Endothelial cell of umbilical vein (primary cell): ENCODE measurements around the gene KIAA1614. TPM values are rescaled to one million over a fixed set of nuclear protein-coding genes. Genes with fewer than 3 reads are reported as not detected.

Source experiments
- BruUV-seq: library from RNA; stranded (reverse); fragments of 400-500 nt; replicated peaks from 2 replicates; lab custom pipeline; 2021; lab: Mats Ljungman, UMichigan
- CTCF ChIA-PET: fragments of 300-600, 350-600 bp; sonication (Branson Sonifier 250); formaldehyde crosslinking; loops from one replicate; lab custom pipeline; 2021; ENCODE audit warnings: antibody characterized with exemption, inconsistent platforms; lab: Charles Lee
- POLR2A ChIA-PET: fragments of 300-600, 350-600 bp; sonication (Branson Sonifier 250); formaldehyde crosslinking; loops from one replicate; lab custom pipeline; 2021; ENCODE audit warnings: antibody characterized with exemption, inconsistent platforms; lab: Charles Lee
- DNase-seq: peaks from one replicate; pipeline ENCODE4 v3.0.0-alpha.2; 2011; ENCODE audit warnings: low read depth, low spot score
- FAIRE-seq: peaks from 2 replicates; lab custom pipeline; 2011; peaks lifted over from hg19 to GRCh38; lab: Jason Lieb, UNC
- H2AFZ ChIP-seq: 2 replicates; pipeline ENCODE4 v1.6.0; 2012; ENCODE audit warnings: low read depth, low read length, control low read depth, inconsistent platforms
- H3K27ac ChIP-seq: 2 replicates; pipeline ENCODE4 v1.5.1; 2011; ENCODE audit warnings: low read depth, mild to moderate bottlenecking, control low read depth, low read length, moderate library complexity; ENCODE audit not compliant: insufficient read depth
- H3K27me3 ChIP-seq, 2 experiments: 2 replicates each; pipeline versions ENCODE4 v1.6.0 to v1.6.1; 2011; ENCODE audit warnings: low read length in 2 of 2, mixed read lengths in 1 of 2; ENCODE audit not compliant: control insufficient read depth in 2 of 2, insufficient read depth in 2 of 2
- H3K36me3 ChIP-seq, 2 experiments: 2 replicates in 1 of 2; 3 replicates in 1 of 2; pipeline ENCODE4 v1.5.1; 2011; ENCODE audit warnings: low read length in 2 of 2, mild to moderate bottlenecking in 1 of 2, moderate library complexity in 1 of 2; ENCODE audit not compliant: control insufficient read depth in 2 of 2, insufficient read depth in 2 of 2; ENCODE audit errors: extremely low read depth in 1 of 2
- H3K4me1 ChIP-seq: 3 replicates; pipeline ENCODE4 v1.5.1; 2011; ENCODE audit warnings: mild to moderate bottlenecking, low read length; ENCODE audit not compliant: control insufficient read depth, insufficient read depth; ENCODE audit errors: extremely low read depth
- H3K4me2 ChIP-seq: 2 replicates; pipeline ENCODE4 v1.6.1; 2011; ENCODE audit warnings: low read length, control low read depth, mixed read lengths; ENCODE audit not compliant: insufficient read depth
- H3K4me3 ChIP-seq, 3 experiments: fragments of 200-600 bp in 1 of 3; sonication (generic), shearing (Covaris generic) in 1 of 3; replicated peaks in 1 of 3; 2 replicates each; pipeline ENCODE4 v1.5.1; 2011 to 2016; ENCODE audit warnings: control low read depth in 3 of 3, low read length in 3 of 3, mild to moderate bottlenecking in 2 of 3, inconsistent platforms in 1 of 3, low read depth in 1 of 3, moderate library complexity in 1 of 3; ENCODE audit not compliant: insufficient read depth in 1 of 3
- H3K79me2 ChIP-seq: 2 replicates; pipeline ENCODE4 v1.6.0; 2012; ENCODE audit warnings: low read length, inconsistent platforms; ENCODE audit not compliant: control insufficient read depth, insufficient read depth
- H3K9ac ChIP-seq: replicated peaks from 2 replicates; pipeline ENCODE3; 2011; ENCODE audit warnings: low read length, control low read depth; ENCODE audit not compliant: insufficient read depth; ENCODE audit errors: extremely low read depth
- H3K9me1 ChIP-seq: replicated peaks from 3 replicates; pipeline ENCODE4 v1.6.0; 2011; ENCODE audit warnings: mild to moderate bottlenecking, low read length; ENCODE audit not compliant: control insufficient read depth, insufficient read depth; ENCODE audit errors: extremely low read depth
- H3K9me3 ChIP-seq: replicated peaks from 2 replicates; pipeline ENCODE4 v1.5.1; 2012; ENCODE audit warnings: low read length, inconsistent platforms; ENCODE audit not compliant: control insufficient read depth, insufficient read depth
- H4K20me1 ChIP-seq: replicated peaks from 2 replicates; pipeline ENCODE3; 2011; ENCODE audit warnings: mild to moderate bottlenecking, low read length; ENCODE audit not compliant: control insufficient read depth, insufficient read depth; ENCODE audit errors: extremely low read depth
- CTCF ChIP-seq, 2 donors: IDR thresholded peaks; 1 replicate in 1 of 2; 2 replicates in 1 of 2; pipeline ENCODE4 v1.5.1; 2011; ENCODE audit warnings: low read length in 2 of 2, mild to moderate bottlenecking in 2 of 2, moderate library complexity in 2 of 2, control low read depth in 1 of 2, inconsistent platforms in 1 of 2, low read depth in 1 of 2; ENCODE audit not compliant: insufficient read depth in 1 of 2; ENCODE audit errors: extremely low read depth in 1 of 2
- EZH2 ChIP-seq: IDR thresholded peaks from 2 replicates; pipeline ENCODE4 v1.6.1; 2012; ENCODE audit warnings: borderline replicate concordance, low read depth, mild to moderate bottlenecking, moderate library complexity, low read length, inconsistent platforms; ENCODE audit not compliant: severe bottlenecking
- FOS ChIP-seq: IDR thresholded peaks from 2 replicates; pipeline ENCODE4 v1.6.1; 2011; ENCODE audit warnings: mild to moderate bottlenecking, low read length, moderate library complexity, borderline replicate concordance; ENCODE audit not compliant: insufficient read depth
- GATA2 ChIP-seq: IDR thresholded peaks from 2 replicates; pipeline ENCODE4 v1.7.0; 2011; ENCODE audit warnings: low read depth, mild to moderate bottlenecking, moderate library complexity, mixed read lengths, low read length; ENCODE audit not compliant: insufficient read length, insufficient read depth
- JUN ChIP-seq: IDR thresholded peaks from 2 replicates; pipeline ENCODE4 v1.6.1; 2011; ENCODE audit warnings: borderline replicate concordance, low read depth; ENCODE audit not compliant: insufficient read length, insufficient read depth
- MAX ChIP-seq: IDR thresholded peaks from 2 replicates; pipeline ENCODE4 v1.6.1; 2011; ENCODE audit not compliant: insufficient read depth, insufficient read length
- MYC ChIP-seq: IDR thresholded peaks from one replicate; pipeline ENCODE4 v1.6.1; 2011; ENCODE audit warnings: mild to moderate bottlenecking, low read depth, low read length
- POLR2A ChIP-seq: IDR thresholded peaks from 2 replicates; pipeline ENCODE4 v1.6.1; 2012; ENCODE audit warnings: low read depth, mild to moderate bottlenecking, control low read depth, low read length
- POLR2AphosphoS5 ChIP-seq: IDR thresholded peaks from 2 replicates; pipeline ENCODE4 v1.6.1; 2012; ENCODE audit warnings: low read depth, mild to moderate bottlenecking, control low read depth, low read length, moderate library complexity; ENCODE audit not compliant: insufficient read depth
- dilution Hi-C: fragments of 300-500 bp; cut with MboI; formaldehyde crosslinking; loops from one replicate; pipeline ENCODE4 v1.15.0; 2019; ENCODE audit warnings: low sequenced_read_pairs; ENCODE audit not compliant: extremely low pct_ligation_motif_present
- intact Hi-C: fragments of 100-400 bp; cut with micrococcal nuclease; formaldehyde crosslinking; loops from one replicate; pipeline ENCODE4 v1.10.0; 2022
- polyA plus RNA-seq, 4 experiments: library from polyadenylated mRNA; depleted of rRNA in 3 of 4; stranded (reverse) in 3 of 4; unstranded in 1 of 4; fragments of >200 nt; gene quantifications; 2 replicates each; pipeline versions ENCODE4 v1.2.1 to v1.2.3, GENCODE V29; 2011 to 2012; ENCODE audit warnings: missing spikeins in 1 of 4
- total RNA-seq: library from RNA; stranded (reverse); gene quantifications from 2 replicates; pipeline ENCODE4 v1.2.3, GENCODE V29; 2021

The KIAA1614 gene
- total and polyA plus RNA-seq, 2 donors (not counting 3 experiments of a cell fraction or from before 2014, with no cell fraction given) = 1.0 to 2.0 TPM

- POLR2A ChIA-PET = no interaction called here
- H3K4me1 ChIP-seq = peaks cover 6% of the 10 kb centered on the region
- dilution Hi-C loops = no loop called here
- H3K36me3 ChIP-seq = peaks cover 0 to 6% of the 10 kb centered on the region in 2 experiments
- no TSS peak for BruUV-seq
- H3K4me3 ChIP-seq = no peak overlapping the region
- DNase-seq (no peak), FAIRE-seq (no peak)
- no peak overlapping the region for H3K4me2 ChIP-seq
- H3K9me3 ChIP-seq = no peaks in the 10 kb centered on the region
- H3K9me1 ChIP-seq = no peaks in the 10 kb centered on the region
- no peak overlapping the region for H2AFZ ChIP-seq
- no peaks in the 10 kb centered on the region for H4K20me1 ChIP-seq
- no peaks in the 10 kb centered on the region for H3K79me2 ChIP-seq
- TF ChIP-seq GATA2 (no peak), CTCF (IDR thresholded peaks at IDR 0.05; ENCODE audit: extremely low read depth in 1 of 2, insufficient read depth in 1 of 2, low read depth in 1 of 2, low read length in 2 of 2) (no peak), MAX (no peak), FOS (no peak), JUN (no peak), MYC (no peak), POLR2AphosphoS5 (no peak), EZH2 (no peak), POLR2A (no peak)
- intact Hi-C loops = loop anchor here (2.0 to 5.0 kb wide), 2 partner anchors 68 to 188 kb away; partner anchors contain the start of gene STX6
- H3K27me3 ChIP-seq = no peaks in the 10 kb centered on the region
- no peak overlapping the region for H3K27ac ChIP-seq
- H3K9ac ChIP-seq = no peak overlapping the region
- CTCF ChIA-PET = interaction anchor here (1.8 kb wide), 1 partner anchor 9 kb away, joined by 5 read pairs; no protein-coding TSS in a partner anchor
Measured at GRCh38 chr1:180954801-180955165, 42.1 kb downstream of the KIAA1614 start.
